Measurements from ENCODE around the gene PRSS16.

PRSS16 gene

DNA sequence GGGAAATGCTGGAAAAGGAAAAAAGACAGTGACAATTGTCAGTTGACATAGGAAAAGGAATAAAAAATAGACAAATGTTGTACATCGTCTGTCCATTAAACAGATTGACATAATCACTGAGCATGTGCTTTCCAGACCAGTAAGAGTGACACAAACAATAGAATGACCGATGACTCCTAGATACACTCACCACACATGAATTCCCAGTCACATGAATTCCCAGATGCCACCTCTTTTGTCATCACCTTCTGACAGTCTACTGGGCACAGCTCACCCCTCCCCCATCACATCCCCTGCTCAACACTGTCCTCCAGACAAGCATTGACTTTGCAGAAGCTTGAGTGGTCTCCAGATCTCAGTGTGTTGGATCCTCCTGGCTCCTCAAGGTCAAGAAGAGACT is 38.6 kb downstream of the PRSS16 start:
- Mint-ChIP-seq H3K27ac (no peak overlapping the region), H3K4me3 (no peak overlapping the region), H3K4me1 (ENCODE audit: low read depth) (no peaks in the 10 kb centered on the region), H3K36me3 (ENCODE audit: low read depth) (no peaks in the 10 kb centered on the region), H3K9me3 (peaks cover 32% of the 10 kb centered on the region), H3K27me3 (peaks cover 91% of the 10 kb centered on the region)
- intact Hi-C loops (cut with micrococcal nuclease), result no loop called here

DNA sequence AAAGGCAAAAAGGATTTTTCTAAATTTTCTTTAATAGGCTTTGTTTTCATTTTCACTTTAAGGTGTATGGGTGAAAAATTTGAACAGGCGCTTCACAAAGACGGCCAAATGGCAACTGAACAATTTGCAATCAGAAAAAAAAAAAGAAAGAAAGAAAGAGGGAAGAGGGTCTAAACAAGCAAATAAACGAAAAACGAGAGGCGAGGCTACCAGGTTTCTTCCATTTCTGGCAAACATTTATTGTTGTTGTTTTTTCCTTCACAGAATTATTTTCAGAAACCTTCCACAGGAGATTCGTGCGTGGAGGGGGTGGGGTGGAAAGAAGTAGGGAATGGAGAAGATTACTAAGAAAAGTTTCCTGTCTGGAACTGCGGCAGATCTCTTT is 40.2 kb downstream of the PRSS16 start:
- intact Hi-C loops (cut with micrococcal nuclease), result no loop called here
- H3K4me3 Mint-ChIP-seq, result no peak overlapping the region
- H3K9me3 Mint-ChIP-seq, result peaks cover 42% of the 10 kb centered on the region
- no peaks in the 10 kb centered on the region for H3K4me1 Mint-ChIP-seq (ENCODE audit: low read depth)
- peaks cover 91% of the 10 kb centered on the region for H3K27me3 Mint-ChIP-seq
- H3K36me3 Mint-ChIP-seq (ENCODE audit: low read depth), result no peaks in the 10 kb centered on the region
- H3K27ac Mint-ChIP-seq, result no peak overlapping the region

GRCh38 chr6:27288136-27289044 is 40.9 kb downstream of the PRSS16 start:
- Mint-ChIP-seq H3K27me3 (peaks cover 90% of the 10 kb centered on the region), H3K36me3 (ENCODE audit: low read depth) (no peaks in the 10 kb centered on the region), H3K4me3 (no peak overlapping the region), H3K4me1 (ENCODE audit: low read depth) (no peaks in the 10 kb centered on the region), H3K9me3 (peaks cover 36% of the 10 kb centered on the region), H3K27ac (no peak overlapping the region)
- intact Hi-C loops (cut with micrococcal nuclease), result no loop called here

DNA sequence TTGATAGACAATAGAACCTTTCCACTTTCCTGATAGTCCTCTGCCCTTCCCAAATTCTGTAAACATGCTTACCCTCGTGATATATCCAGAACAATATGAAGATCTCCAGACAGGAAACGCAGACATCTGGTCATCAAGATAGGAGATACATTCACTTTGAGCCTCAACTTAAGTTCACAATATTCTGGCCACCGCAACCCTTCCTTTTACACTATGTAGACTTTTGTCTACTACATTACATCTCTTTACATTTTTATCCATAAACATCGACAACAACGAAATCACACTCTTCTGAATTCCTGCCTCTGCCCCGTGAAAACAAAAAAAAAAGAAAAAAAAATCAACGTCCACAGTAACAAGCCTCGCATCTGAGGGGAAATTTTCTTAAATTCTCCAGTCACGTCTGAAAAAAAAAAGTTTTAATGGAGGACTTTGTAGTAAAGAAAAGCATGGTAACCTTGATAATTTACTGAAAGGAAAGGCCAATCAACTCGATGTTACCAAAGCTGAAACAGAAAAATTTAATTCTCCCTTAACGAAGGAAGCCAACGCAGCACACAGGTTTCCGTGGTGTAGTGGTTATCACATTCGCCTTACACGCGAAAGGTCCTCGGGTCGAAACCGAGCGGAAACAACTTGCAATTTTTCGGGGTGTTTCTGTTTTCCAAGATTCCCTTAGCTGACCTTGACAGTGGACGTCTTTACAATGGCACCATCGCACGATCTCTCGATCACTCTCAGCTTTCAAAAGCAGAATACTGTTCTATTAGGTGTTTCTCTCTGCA is 42.8 kb downstream of the PRSS16 start:
- Mint-ChIP-seq H3K4me1 (ENCODE audit: low read depth) (no peaks in the 10 kb centered on the region), H3K27ac (no peak overlapping the region), H3K9me3 (peaks cover 23% of the 10 kb centered on the region), H3K4me3 (no peak overlapping the region), H3K27me3 (peaks cover 90% of the 10 kb centered on the region), H3K36me3 (ENCODE audit: low read depth) (no peaks in the 10 kb centered on the region)
- intact Hi-C loops (cut with micrococcal nuclease), result no loop called here

DNA sequence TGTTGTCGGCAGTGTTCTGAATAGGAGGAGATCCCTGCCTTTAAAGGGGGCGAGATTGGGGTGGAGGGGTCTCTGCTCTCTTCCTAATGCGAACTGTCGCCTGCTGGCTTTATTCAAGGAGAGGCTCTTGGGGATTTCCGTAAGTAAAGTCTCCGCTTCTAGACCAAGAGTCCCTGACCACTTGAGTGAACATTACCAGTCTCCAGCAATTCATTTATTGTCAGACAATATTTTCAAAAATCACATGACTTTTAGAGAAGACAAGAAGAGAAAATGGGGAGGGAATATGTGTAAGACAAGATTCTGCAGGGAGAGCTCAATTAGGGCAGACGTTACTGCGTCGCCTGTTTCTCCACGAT is 43.3 kb downstream of the PRSS16 start:
- Mint-ChIP-seq H3K4me1 (ENCODE audit: low read depth) (no peaks in the 10 kb centered on the region), H3K9me3 (peaks cover 25% of the 10 kb centered on the region), H3K27ac (no peak overlapping the region), H3K27me3 (peaks cover 91% of the 10 kb centered on the region), H3K36me3 (ENCODE audit: low read depth) (no peaks in the 10 kb centered on the region), H3K4me3 (no peak overlapping the region)
- intact Hi-C loops (cut with micrococcal nuclease), result no loop called here

- H3K36me3 Mint-ChIP-seq (ENCODE audit: low read depth), result no peaks in the 10 kb centered on the region
- H3K9me3 Mint-ChIP-seq, result peaks cover 26% of the 10 kb centered on the region
- H3K27ac Mint-ChIP-seq, result no peak overlapping the region
- H3K4me3 Mint-ChIP-seq, result no peak overlapping the region
- peaks cover 86% of the 10 kb centered on the region for H3K27me3 Mint-ChIP-seq
- intact Hi-C loops (cut with micrococcal nuclease), result no loop called here
- no peaks in the 10 kb centered on the region for H3K4me1 Mint-ChIP-seq (ENCODE audit: low read depth)
Observed at GRCh38 chr6:27293436-27294098, 46.1 kb downstream of the PRSS16 start.

GRCh38 chr6:27294409-27294808 is 46.9 kb downstream of the PRSS16 start:
- Mint-ChIP-seq H3K27me3 (peaks cover 84% of the 10 kb centered on the region), H3K36me3 (ENCODE audit: low read depth) (no peaks in the 10 kb centered on the region), H3K4me3 (no peak overlapping the region), H3K27ac (no peak overlapping the region), H3K4me1 (ENCODE audit: low read depth) (no peaks in the 10 kb centered on the region), H3K9me3 (peaks cover 26% of the 10 kb centered on the region)
- intact Hi-C loops (cut with micrococcal nuclease), result no loop called here

DNA sequence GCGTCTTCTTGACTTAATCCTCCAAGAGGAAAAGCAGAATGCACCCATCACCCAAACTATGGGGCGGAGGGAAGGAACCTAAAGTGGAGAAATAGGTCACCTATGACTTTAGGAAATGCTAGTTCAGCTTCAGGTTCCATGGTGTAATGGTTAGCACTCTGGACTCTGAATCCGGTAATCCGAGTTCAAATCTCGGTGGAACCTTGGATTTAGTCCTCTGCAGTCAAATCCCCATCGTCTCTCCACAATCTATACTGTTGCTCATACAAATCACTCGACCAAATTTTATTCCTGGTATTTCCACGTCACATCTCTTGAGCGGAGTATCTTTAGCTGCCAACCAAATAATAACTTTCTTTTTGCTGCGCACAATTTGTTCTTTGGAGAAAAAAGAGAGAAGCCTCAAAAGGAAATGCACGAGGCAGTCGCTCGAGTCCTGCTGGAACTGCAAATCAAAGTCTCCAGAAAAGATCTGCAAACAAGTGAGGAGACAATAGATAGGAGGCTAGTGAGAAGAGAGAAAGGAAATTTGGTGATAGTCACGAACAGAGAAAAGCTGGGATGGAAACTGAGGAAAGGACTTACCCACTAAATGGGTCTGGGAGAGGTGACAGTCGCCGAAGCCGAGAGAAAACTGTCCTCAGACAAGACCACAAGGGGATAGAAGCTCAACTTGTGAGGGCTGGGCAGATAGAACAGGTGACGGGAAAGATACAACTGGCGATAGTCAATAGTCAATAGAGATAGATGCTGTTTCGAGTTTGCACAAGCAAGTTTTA is 48.0 kb downstream of the PRSS16 start:
- Mint-ChIP-seq H3K4me3 (no peak overlapping the region), H3K36me3 (ENCODE audit: low read depth) (no peaks in the 10 kb centered on the region), H3K4me1 (ENCODE audit: low read depth) (no peaks in the 10 kb centered on the region), H3K27me3 (peaks cover 82% of the 10 kb centered on the region), H3K9me3 (peaks cover 18% of the 10 kb centered on the region), H3K27ac (no peak overlapping the region)
- intact Hi-C loops (cut with micrococcal nuclease), result no loop called here

DNA sequence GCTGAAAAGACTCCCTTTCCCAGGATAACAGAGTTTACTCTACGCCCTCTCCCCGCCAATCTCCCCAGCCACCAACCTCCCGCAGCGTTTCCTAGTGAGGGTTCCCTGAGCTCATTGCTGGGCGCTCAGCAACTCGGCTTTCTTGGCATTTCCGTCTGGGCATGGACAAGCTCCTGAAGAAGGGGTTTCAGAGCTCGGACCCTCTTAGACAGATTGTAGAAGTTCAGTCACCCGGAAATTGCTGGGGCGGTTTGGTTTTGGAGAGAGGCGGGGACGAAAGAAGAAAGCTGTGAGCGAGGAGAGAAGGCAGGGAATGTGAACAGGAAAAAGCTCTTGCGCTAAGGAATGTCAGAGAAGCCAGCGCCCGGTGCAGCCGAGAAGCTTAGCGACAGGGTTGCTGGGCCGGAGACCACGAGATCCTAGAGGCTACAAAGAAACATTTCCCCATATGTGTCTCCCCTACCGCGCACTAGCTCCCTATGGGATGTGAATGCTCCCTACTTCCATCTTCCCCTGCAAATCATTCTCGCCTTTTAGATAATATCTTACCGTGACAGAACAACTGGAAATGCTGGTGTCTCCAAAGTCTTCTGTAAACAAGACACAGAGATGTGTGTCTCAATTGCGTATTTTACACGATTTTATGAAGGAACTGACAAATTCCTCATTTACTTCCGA is 48.7 kb downstream of the PRSS16 start:
- no peak overlapping the region for H3K4me3 Mint-ChIP-seq
- H3K27ac Mint-ChIP-seq, result no peak overlapping the region
- intact Hi-C loops (cut with micrococcal nuclease), result no loop called here
- no peaks in the 10 kb centered on the region for H3K4me1 Mint-ChIP-seq (ENCODE audit: low read depth)
- peaks cover 22% of the 10 kb centered on the region for H3K9me3 Mint-ChIP-seq
- peaks cover 80% of the 10 kb centered on the region for H3K27me3 Mint-ChIP-seq
- H3K36me3 Mint-ChIP-seq (ENCODE audit: low read depth), result no peaks in the 10 kb centered on the region

- H3K27ac Mint-ChIP-seq, result no peak overlapping the region
- H3K4me3 Mint-ChIP-seq, result no peak overlapping the region
- no peaks in the 10 kb centered on the region for H3K4me1 Mint-ChIP-seq (ENCODE audit: low read depth)
- H3K27me3 Mint-ChIP-seq, result peaks cover 84% of the 10 kb centered on the region
- H3K9me3 Mint-ChIP-seq, result peaks cover 16% of the 10 kb centered on the region
- intact Hi-C loops (cut with micrococcal nuclease), result no loop called here
- no peaks in the 10 kb centered on the region for H3K36me3 Mint-ChIP-seq (ENCODE audit: low read depth)
Observed at GRCh38 chr6:27297484-27297856, 50.0 kb downstream of the PRSS16 start.

- H3K4me1 Mint-ChIP-seq (ENCODE audit: low read depth), result no peaks in the 10 kb centered on the region
- H3K27me3 Mint-ChIP-seq, result peaks cover 86% of the 10 kb centered on the region
- no peak overlapping the region for H3K4me3 Mint-ChIP-seq
- H3K36me3 Mint-ChIP-seq (ENCODE audit: low read depth), result no peaks in the 10 kb centered on the region
- H3K27ac Mint-ChIP-seq, result no peak overlapping the region
- H3K9me3 Mint-ChIP-seq, result peaks cover 16% of the 10 kb centered on the region
- intact Hi-C loops (cut with micrococcal nuclease), result no loop called here
Observed at GRCh38 chr6:27297857-27298730, 50.6 kb downstream of the PRSS16 start.

DNA sequence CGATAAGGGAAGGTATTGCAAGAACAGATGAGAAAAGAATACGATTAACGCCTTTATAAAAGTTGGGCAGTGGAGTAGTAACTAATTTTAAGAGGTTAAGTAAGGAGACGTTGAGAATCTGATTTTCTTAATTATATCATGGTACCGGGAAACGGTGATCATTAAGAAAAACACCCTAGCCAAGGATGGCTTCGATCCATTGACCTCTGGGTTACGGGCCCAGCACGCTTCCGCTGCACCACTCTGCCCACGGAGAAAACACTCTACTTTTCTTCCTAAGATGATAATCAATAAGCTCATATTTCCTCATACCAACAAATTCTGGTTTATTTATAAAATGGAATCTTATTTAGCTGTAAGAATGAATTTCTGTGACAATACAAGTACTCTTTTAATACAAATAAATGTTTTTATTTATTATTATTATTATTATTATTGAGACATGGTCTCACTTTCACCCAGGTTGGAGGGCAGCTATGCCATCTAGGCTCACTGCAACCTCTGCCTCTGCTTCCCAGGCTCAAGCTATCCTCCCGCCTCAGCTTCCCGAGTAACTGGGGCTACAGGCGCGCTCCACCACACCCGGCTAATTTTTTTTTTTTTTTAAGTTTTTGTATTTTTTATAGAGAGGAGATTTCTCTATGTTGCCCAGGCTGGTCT is 56.2 kb downstream of the PRSS16 start:
- Mint-ChIP-seq H3K36me3 (ENCODE audit: low read depth) (no peaks in the 10 kb centered on the region), H3K27ac (no peak overlapping the region), H3K4me3 (no peak overlapping the region), H3K27me3 (peaks cover 63% of the 10 kb centered on the region), H3K9me3 (peaks cover 8% of the 10 kb centered on the region), H3K4me1 (ENCODE audit: low read depth) (no peaks in the 10 kb centered on the region)
- intact Hi-C loops (cut with micrococcal nuclease), result no loop called here

Measured in dendritic cell treated with granulocyte-macrophage colony-stimulating factor and Interleukin-4, amounts not matched to agents 40 ng/mL and 50 ng/mL, for 4 days (primary cell).